Motor neuron (in vitro differentiated cells): ENCODE results near the gene AUNIP. TPM values are rescaled to one million over a fixed set of nuclear protein-coding genes. Genes with fewer than 3 reads are reported as not detected.

Experiments
- ATAC-seq, 8 experiments: fragments of 200-7000 bp; cut with Tn5 transposase; replicated peaks in 6 of 8; 2 replicates each; pipeline ENCODE4 v1.8.0; 2021; ENCODE audit warnings: mild to moderate bottlenecking in 8 of 8, moderate library complexity in 8 of 8
- H3K27ac ChIP-seq, 2 donors: fragments of 250-450 bp; sonication (Bioruptor Pico); 2 replicates each; pipeline ENCODE4 v1.9.0; 2021; ENCODE audit warnings: antibody characterized with exemption in 2 of 2, mild to moderate bottlenecking in 2 of 2, moderate library complexity in 1 of 2
- H3K4me1 ChIP-seq, 2 donors: fragments of 250-450 bp; sonication (Bioruptor Pico); replicated peaks in 1 of 2; 2 replicates each; pipeline ENCODE4 v1.6.1; 2021; ENCODE audit warnings: antibody characterized with exemption in 2 of 2, mild to moderate bottlenecking in 2 of 2, moderate library complexity in 1 of 2
- H3K4me3 ChIP-seq, 5 donors: fragments of 250-450 bp; sonication (Bioruptor Pico); 2 replicates each; pipeline ENCODE4 v1.9.0; 2021; ENCODE audit warnings: antibody characterized with exemption in 5 of 5, mild to moderate bottlenecking in 5 of 5, moderate library complexity in 4 of 5
- WGBS, 10 experiments: fragments of 450-650 bp; shearing (Covaris generic); methylation state at CpG; one replicate each; pipeline ENCODE4 v1.0.0; 2022; 5-methylcytosine and 5-hydroxymethylcytosine counted together
- in situ Hi-C, 9 experiments: fragments of 400-800 bp; cut with MboI; loops; one replicate each; pipeline ENCODE4 v1.15.0; 2021; ENCODE audit warnings: low sequenced_read_pairs in 9 of 9, low pct_unique_long_range_greater_than_20kb in 2 of 9; ENCODE audit not compliant: unreplicated experiment in 9 of 9
- total RNA-seq, 8 experiments: library from RNA; unstranded; fragments of 300-600 nt; gene quantifications; 2 replicates each; pipeline versions ENCODE4 v1.2.3 to v1.2.4, GENCODE V29; 2022

Gene AUNIP
- total RNA-seq, 8 experiments from 2014 or later = 0.78 to 15.5 (median 2.6) TPM

DNA sequence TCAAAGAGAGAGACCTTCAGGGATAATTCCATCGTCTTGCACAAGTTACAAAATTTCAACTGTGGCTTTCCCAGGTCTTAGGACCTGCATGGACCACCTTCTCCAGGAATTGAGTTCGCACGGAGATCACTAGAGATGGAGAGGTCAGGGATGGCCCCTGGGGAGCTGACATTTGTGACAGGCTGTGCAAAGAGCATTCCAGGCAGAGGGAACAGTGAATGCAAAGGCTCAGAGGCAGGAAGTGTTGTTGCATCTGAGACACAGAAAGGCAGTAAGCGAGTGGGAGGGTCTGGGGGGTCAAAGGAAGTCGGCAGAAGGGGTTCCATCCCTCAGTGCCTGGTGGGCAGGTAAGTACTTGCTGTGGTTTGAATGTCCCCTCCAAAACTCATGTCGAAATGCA is 68.8 kb downstream of the AUNIP start:
- no peak overlapping the region for H3K4me3 ChIP-seq
- H3K27ac ChIP-seq = no peak overlapping the region
- in situ Hi-C loops = loop anchor here in 7 of 9 experiments (10.0 to 25.0 kb wide), 3 partner anchors 166 to 178 kb away; partner anchors contain the start of gene MAN1C1 (in 6 of the 7)
- WGBS, 10 experiments = 67 to 100% (median 86%) methylated on average over 1 to 6 of the region's 6 CpGs; no CpG with 5 or more reads in 2 of the 10 experiments
- ATAC-seq = no peak
- H3K4me1 ChIP-seq = peaks cover 17 to 21% of the 10 kb centered on the region in 2 donors

DNA sequence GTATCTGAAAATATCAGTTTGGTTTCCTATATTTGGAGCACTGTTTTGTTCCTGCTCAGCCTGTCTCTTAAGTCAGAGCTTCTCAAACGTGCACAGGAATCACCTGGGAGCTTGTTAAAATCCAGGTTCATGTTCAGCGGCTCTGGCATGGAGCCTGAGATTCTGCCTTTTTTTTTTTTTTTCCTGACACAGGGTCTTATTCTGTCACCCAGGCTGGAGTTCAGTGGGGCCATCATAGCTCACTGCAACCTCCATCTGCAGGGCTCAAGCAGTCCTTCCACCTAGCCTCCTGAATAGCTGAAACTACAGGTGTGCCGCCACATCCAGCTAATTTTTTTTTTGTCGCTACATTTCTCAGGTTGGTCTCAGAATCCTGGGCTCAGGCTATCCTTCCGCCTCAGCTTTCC is 71.5 kb downstream of the AUNIP start:
- ATAC-seq = peak in 5 of 8 experiments; percentile 22 to 64 (median 59)
- Histone ChIP-seq H3K27ac (peak overlapping the region; percentile 48 to 51), H3K4me1 (peaks cover 22 to 29% of the 10 kb centered on the region in 2 donors), H3K4me3 (no peak overlapping the region)
- 72 to 93% (median 87%) methylated on average over 1 to 5 of the region's 5 CpGs; no CpG with 5 or more reads in 2 of the 10 experiments for WGBS, 10 experiments
- in situ Hi-C loops = loop anchor here in 4 of 9 experiments (25.0 kb wide), 1 partner anchor 175 kb away; the partner anchor contains the start of gene MAN1C1 (in 4 of the 4)

DNA sequence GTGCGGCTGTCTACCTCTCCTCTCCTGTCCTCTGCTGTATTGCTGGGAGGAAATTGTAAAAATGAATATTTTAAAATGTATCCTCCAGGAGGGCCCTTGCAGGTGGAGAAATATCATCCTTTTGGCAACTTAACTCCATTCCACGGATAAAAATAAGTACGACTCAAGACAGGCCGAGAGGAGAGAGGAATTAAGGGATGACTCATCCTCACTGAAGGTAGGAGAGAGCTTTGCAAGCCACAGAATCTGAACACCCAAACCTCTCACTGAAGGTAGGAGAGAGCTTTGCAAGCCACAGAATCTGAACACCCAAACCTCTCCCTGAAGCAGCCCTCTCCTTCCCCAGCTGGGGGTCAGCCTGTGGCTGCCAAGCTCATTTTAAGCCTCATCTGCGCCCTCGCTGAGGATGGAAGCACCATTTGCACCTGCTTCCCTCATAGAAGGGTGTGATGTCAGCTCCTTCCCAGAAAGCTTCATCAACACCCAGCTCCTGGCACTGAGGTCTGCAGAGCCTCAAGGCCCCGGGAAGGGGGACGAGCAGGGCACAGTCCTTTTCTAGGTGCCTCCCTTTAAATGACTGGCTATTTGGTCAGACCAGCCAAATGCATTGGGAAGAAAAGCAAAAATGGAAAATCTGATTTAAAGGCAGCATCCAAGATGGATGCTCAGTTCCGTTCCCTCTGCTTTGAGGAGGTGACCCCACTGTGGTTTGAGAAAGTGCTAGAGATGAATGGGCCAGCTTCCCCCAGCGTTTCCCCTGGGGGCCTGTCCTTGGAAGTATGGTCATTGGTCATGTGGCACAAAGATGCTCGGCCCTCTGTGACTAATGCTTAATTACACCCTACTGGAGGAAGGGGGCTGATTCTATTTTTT is 72.1 kb downstream of the AUNIP start:
- in situ Hi-C loops = loop anchor here in 4 of 9 experiments (25.0 kb wide), 1 partner anchor 175 kb away; the partner anchor contains the start of gene MAN1C1 (in 4 of the 4)
- peak in 7 of 8 experiments; percentile 21 to 94 (median 91) for ATAC-seq
- Histone ChIP-seq H3K4me1 (peaks cover 22 to 30% of the 10 kb centered on the region in 2 donors), H3K4me3 (no peak overlapping the region), H3K27ac (peak overlapping the region; percentile 48 to 84)
- 17 to 83% (median 69%) methylated on average over 1 to 11 of the region's 11 CpGs; no CpG with 5 or more reads in 1 of the 10 experiments for WGBS, 10 experiments

GRCh38 chr1:25785333-25786067 is 73.8 kb downstream of the AUNIP start:
- peaks cover 22 to 35% of the 10 kb centered on the region in 2 donors for H3K4me1 ChIP-seq
- no peak overlapping the region for H3K27ac ChIP-seq
- in situ Hi-C loops = loop anchor here in 4 of 9 experiments (25.0 kb wide), 1 partner anchor 173 kb away; the partner anchor contains the start of gene MAN1C1 (in 4 of the 4)
- WGBS, 10 experiments = 65 to 94% (median 80%) methylated on average over 1 to 10 of the region's 10 CpGs; no CpG with 5 or more reads in 3 of the 10 experiments
- H3K4me3 ChIP-seq = no peak overlapping the region
- peak in 3 of 8 experiments; percentile 54 to 81 (median 61) for ATAC-seq

- Histone ChIP-seq H3K27ac (no peak overlapping the region), H3K4me1 (peaks cover 22 to 38% of the 10 kb centered on the region in 2 donors), H3K4me3 (no peak overlapping the region)
- in situ Hi-C loops = loop anchor here in 4 of 9 experiments (25.0 kb wide), 1 partner anchor 172 kb away; the partner anchor contains the start of gene MAN1C1 (in 4 of the 4)
- WGBS, 10 experiments = 40 to 87% (median 72%) methylated on average over 1 to 7 of the region's 9 CpGs; no CpG with 5 or more reads in 2 of the 10 experiments
- ATAC-seq = peak in 2 of 8 experiments; percentile 10 to 17
Observed at GRCh38 chr1:25784575-25785051, 74.6 kb downstream of the AUNIP start.

Other genes starting within 250 kb of the AUNIP start
- 10 to 100 TPM in 3 of 8 experiments, 1 to 10 TPM in 5; 1.2 to 67.4 (median 5.7) TPM for gene MAN1C1, start 242.7 kb downstream of the AUNIP start, total RNA-seq
- 10 to 100 TPM; 10.5 to 56.7 (median 21.3) TPM for gene SELENON, start 59.3 kb downstream of the AUNIP start, total RNA-seq
- gene MTFR1L, start 39.5 kb downstream of the AUNIP start, total RNA-seq = 10 to 100 TPM; 58.3 to 92.1 (median 66.7) TPM
- 10 to 100 TPM in 5 of 8 experiments, 1 to 10 TPM in 3; 8.9 to 14.5 (median 12.2) TPM for gene PAQR7, start 16.3 kb upstream of the AUNIP start, total RNA-seq
- gene STMN1, start 47.0 kb upstream of the AUNIP start, total RNA-seq = 1,000 to 10,000 TPM in 3 of 8 experiments, 100 to 1,000 TPM in 4, 10 to 100 TPM in 1; 11.5 to 1,830 (median 781) TPM
- gene PAFAH2, start 138.6 kb upstream of the AUNIP start, total RNA-seq = 10 to 100 TPM in 1 of 8 experiments, 1 to 10 TPM in 7; 6.0 to 11.8 (median 8.9) TPM
- 10 to 100 TPM in 1 of 8 experiments, 1 to 10 TPM in 5, under 1 TPM in 2; 0.36 to 24.9 (median 1.6) TPM for gene EXTL1, start 162.3 kb upstream of the AUNIP start, total RNA-seq
- gene SLC30A2, start 186.7 kb upstream of the AUNIP start, total RNA-seq = 1 to 10 TPM in 4 of 8 experiments, under 1 TPM in 4; 0.10 to 5.7 (median 0.84) TPM
- 1 to 10 TPM in 1 of 8 experiments, under 1 TPM in 2, not detected in 5; 0.29 to 1.0 (median 0.31) TPM for gene TRIM63, start 208.2 kb upstream of the AUNIP start, total RNA-seq